Brain pericyte (primary cell): ENCODE data around the gene HMGCL.
"Not testable (repeated sequence)": the region's sequence is repeated elsewhere in the genome, so short reads cannot be mapped to it uniquely, and the experiment has no call there.

Source experiments
- DNase-seq: peaks from one replicate; pipeline ENCODE4 v3.0.0-alpha.2; 2012; ENCODE audit warnings: low read depth, low spot score

The HMGCL gene

DNA sequence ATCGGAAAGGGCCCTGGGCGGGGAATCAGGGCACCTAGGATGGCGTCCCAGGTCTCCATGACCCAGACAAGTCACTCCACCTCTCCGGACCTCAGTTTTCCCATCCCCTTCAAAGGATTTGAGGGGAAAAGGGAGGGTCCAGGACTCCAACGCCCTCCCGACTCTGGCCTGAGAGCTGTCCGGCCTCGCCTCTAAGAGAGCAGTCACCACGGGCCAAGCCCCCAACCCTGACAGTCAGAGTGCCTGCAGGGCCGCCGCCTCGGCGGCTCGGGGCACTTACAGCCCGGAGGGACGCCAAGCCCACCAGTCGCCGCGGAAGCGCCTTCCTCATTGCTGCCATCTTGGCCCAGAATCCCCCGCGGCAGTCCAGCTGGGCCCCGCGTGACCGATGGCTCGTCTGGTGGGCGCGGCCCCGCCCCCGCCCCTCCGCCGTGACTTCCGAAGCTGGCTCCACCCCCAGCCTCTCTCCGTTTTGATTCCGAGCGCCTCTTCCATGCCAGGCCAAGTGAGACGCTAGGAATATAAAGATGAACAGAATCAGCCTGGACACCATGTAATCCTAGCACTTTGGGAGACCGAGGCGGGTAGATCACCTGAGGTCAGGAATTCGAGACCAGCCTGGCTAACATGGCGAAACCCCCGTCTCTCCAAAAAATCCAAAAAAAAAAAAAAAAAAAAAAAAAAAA, at the start of gene HMGCL:
Gene HMGCL, minus strand, starts transcription at position 354 of the 686 bp plus-strand sequence. Its CDS starts 14 bp downstream, at position 340.
- peak; percentile 63 for DNase-seq

DNA sequence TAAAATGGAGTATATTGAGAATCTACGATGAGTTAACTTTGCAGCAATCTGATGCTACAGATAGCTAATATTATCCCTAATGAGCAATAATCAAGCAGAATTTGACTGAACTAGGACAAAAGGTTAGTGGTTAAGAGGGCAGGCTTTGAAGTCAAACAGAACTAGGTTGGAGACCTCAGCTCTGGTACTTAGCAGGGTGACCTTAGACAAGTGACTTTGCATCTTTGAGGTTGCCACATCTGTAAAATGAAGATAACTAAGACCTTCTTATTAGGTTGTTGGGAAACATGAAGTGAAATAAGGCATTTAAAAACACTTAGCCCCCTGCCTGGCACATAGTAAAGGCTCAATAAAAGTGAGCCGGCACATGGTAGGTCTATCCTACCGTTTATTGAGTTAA, 47.2 kb upstream of the HMGCL start:
- no peak for DNase-seq

DNA sequence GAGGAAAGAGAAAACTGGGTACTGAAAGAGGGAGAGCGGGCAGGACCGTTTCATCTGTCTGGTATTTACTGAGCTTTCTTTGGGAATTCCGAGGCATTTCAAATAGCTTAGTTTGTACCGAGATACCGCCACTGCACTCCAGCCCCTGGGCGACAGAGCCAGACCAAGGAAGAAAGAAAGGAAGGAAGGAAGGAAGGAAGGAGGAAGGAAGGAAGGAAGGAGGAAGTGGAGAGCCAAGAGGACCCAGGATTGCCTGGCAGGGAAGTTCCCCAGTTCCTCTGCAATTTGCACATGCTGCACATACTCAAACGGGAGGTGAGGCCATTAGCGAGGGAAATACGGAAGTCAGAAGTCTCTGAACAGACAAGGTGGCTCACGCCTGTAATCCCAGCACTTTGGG, 43.8 kb upstream of the HMGCL start:
- DNase-seq = no peak

DNA sequence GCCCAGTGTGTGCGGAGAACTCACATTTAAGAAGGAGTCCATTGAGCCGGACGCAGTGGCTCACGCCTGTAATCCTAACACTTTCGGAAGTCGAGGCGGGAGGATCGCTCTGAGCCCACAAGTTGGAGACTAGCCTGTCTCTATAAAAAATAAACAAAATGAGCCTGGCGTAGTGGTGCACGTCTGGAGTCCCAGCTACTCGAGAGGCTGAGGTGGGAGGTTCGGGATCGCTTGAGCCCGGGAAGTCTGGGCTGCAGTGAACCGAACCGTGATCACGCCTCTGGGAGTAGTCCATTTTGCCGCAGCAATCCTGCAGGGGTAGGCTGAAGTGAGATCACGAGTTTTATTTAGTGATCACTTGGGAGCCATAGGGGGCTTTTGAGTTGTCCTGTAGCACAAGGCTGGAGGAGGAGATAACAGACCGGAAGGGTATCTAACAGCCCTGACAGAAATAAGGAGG, 43.4 kb upstream of the HMGCL start:
- no peak for DNase-seq

DNA sequence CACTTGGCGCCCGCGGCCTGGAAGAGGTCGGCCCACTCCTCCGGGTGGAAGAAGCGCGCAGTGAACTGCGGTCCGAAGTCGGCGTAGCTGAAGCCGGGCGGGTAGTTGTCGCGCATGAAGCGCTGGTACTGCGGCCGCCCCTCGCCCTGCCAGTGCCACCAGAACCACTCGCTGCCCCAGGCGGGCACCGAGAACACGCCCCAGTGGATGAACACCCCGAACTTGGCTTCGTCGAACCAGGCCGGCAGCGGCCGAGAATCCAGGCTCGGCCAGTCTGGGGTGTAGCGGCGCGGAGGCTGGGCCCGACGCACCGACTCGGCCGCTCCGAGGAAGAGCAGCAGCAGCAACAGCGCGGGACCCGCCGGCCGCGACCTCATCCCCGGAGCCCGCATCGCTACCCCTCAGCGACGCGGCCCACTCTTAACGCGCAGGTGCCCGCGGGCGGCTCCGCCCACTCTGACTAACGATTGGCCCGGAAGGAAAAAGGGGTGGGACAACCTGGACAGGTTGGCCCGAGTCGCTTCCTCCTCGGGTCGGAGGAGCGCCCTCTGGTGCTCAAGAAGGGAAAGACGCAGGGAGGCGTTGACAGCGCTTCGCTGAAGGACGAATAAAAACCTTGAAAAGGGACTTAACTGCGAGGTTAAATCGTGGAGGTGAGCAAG, 42.8 kb upstream of the HMGCL start, which contains the start of gene FUCA1:
Gene FUCA1, minus strand, starts transcription at position 396 of the 662 bp plus-strand sequence. Its CDS starts 4 bp downstream, at position 392.
- DNase-seq = peak; percentile 67

DNA sequence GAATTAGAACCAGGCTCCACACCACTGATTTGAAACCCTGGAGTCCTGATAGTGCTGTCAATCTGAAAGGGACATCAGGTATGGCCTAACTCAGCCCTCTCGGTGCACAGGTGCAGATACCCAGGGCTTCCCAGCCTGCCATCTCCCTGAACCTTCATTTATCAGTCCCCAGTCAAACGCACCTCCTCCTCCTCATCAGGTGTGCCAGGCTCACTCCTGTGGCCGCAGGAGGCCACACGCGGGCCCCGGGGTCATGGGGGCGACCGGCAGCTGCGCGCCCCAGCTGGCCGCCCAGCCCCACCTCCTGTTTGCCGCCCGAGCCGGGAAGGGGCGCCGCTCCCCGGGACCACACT, 42.3 kb upstream of the HMGCL start:
- DNase-seq = no peak

DNA sequence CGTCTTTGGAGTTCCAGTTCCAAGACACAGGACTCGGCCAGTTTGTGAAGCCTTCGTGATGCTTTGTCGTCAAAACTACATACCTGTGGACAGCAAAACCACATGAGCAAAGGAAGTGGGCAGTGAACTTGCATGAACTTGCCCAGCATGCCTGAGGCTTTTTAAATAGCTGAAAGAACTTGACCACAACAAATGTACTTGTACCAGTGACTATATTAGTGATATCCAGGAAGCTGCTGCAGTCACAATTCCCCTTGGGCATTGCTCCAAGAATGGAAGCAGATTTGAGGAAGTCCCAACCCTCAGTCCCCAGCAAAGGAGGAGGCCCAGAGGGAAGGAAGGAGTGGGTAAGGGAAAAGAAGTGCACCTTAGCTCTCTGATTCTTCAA, 40.3 kb upstream of the HMGCL start:
- no peak for DNase-seq

DNA sequence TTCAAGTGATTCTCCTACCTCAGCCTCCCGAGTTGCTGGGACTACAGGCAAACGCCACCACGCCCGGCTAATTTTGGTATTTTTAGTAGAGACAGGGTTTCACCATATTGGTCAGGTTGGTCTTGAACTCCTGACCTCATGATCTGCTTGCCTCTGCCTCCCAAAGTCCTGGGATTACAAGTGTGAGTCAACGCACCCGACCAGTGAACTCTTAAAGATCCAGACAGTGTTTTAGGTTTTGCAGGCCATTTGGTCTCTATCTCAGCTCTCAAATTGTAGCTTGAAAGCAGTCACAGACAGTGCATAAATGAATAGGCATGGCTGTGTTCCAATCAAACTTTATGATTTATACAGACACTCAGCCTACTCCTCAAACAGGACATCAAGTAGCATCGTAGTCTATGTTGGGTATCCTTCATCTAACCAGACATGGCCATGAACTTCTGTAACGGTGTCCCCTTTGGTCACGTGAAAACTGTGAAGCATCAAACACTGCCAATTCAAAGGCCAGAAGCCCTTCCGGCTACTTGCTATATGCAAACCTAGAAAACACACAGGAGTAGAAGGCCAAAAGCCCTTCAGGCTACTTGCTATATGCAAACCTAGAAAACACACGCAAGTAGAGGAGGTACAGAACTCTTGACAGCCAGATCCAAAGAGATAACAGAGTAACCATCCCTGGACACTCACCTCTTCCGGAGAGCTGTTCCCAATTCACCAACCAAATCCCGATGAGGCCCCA, 39.7 kb upstream of the HMGCL start:
- DNase-seq = no peak

DNA sequence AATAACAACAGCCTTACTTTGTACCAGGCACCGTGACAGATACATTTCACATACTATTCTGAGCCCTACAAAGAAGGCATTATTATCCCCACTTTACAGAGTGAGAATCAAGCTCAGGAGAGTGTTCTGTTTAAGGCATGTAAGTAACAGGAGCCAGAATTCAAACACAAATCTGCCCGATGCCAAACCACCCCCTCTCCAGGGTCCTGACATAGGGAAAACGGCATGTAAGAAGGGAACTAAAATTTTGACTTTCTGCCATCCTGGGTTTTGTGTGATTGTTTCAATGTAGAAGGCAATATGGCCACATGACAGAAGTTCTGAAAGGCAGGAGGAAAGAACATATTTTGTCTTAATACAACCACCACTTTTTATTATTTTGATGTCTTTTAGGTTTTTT, 37.4 kb upstream of the HMGCL start:
- DNase-seq = no peak

DNA sequence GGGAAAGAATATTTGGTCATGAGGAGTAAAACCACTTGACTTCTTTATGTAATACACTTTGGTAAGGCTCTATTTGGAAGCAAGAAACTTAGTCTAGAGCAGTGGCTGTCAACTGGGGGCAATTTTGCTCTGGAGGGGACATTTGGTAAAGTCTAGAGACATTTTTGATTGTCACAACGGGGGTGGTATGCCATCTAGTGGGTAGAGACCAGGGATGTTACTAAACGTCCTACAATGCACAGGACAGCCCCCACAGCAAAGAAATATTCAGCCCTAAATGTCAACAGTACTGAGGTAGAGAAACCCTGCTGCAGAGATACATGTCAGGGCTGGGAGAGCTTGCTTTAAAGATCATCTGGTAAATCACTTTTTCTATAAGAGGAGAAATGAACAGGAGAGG, 29.3 kb upstream of the HMGCL start:
- no peak for DNase-seq

DNA sequence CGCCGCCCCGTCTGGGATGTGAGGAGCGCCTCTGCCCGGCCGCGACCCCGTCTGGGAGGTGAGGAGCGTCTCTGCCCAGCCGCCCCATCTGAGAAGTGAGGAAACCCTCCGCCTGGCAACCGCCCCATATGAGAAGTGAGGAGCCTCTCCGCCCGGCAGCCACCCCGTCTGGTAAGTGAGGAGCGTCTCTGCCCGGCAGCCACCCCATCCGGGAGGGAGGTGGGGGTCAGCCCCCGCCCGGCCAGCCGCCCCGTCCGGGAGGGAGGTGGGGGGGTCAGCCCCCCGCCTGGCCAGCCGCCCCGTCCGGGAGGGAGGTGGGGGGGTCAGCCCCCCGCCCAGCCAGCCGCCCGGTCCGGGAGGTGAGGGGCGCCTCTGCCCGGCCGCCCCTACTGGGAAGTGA, 27.9 kb upstream of the HMGCL start:
- not testable (repeated sequence) for DNase-seq

DNA sequence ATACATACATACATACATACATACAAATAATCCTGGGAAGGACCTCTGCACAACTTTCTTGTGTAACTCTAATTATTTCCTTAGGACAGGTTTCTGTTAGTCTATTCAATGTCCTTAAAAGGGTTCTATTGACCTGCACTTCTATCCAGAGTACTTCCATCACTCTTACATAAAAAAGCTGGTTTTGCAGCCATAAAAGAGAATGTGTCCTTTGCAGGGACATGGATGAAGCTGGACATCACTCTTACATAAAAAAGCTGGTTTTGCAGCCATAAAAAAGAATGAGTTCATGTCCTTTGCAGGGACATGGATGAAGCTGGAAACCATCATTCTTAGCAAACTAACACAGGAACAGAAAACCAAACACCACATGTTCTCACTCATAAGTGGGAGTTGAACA, 26.2 kb upstream of the HMGCL start:
- not testable (repeated sequence) for DNase-seq

DNA sequence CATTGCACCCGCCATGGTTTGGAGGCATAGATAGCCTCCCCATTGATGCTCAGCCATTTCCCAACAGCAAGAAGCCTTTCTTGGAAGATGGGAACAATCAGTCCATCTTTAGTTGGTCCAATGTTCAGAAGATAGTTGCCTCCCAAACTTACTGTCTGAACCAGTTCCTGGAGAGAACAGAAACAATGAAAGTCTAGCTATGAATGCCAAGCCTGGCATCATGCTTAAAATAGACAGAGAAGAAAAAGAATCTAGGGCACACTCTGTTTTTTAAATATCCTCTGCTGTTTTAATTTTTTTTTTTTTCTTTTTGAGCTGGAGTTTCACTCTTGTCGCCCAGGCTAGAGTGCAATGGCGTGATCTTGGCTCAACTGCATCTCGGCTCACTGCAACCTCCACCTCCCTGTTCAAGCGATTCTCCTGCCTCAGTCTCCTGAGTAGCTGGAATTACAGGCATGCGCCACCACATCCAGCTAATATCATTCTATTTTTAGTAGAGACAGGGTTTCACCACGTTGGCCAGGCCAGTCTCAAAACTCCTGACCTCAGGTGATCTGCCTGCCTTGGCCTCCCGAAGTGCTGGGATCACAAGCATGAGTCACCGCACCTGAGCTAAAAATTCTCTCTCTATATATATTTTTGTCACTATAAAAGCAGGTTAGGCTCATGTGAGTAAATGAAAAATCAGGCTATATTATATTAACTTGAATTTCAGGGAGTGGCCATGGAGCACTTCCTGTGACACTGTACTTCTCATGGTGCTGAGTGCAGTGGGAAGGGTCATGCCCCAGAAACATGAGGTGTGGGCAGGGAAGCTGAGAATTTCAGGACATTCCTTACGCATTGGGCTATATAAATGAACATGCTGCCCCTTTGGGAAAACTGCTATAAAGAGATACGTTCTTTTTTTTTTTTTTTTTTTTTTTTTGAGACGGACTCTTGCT, 23.7 kb upstream of the HMGCL start:
- no peak for DNase-seq

DNA sequence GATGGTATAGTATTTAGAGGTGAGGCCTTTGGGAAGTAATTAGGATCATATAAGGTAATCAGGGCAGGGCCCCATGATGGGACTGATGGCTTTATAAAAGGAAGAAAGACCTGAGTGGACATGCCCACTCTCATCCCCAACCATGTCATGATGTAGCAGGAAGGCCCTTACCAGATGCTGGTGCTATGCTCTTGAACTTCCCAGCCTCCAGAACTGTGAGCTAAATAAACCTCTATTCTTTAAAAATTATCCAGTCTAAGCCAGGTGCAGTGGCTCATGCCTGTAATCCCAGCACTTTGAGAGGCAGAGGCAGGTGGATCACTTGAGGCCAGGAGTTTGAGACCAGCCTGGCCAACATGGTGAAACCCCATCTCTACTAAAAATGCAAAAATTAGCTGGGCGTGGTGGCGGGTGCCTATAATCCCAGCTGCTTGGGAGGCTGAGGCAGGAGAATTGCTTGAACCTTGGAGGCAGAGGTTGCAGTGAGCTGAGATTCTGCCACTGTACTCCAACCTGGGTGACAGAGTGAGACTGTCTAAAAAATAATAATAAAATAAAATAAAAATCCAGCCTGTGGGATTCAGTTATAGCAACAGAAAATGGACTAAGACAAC, 22.4 kb upstream of the HMGCL start:
- DNase-seq = not testable (repeated sequence)

DNA sequence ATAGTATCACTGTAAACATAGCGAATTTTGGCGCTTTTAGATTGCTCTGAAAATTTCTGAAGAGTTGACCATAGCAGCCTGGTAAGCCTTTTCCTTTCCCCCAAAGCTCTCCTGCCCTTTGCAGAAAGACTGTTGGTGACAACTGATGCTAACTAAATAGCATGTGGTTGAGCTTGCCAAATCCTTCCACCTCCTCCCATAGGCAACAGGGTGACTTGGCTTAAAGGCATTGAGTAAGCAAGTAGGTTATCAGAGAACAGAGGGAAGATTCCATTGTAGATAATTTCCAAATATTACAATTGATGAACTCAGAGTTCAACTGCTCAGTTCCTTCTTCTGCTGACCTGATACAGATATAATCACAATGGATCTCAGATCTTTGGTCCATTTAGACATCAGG, 19.9 kb upstream of the HMGCL start:
- DNase-seq = no peak

DNA sequence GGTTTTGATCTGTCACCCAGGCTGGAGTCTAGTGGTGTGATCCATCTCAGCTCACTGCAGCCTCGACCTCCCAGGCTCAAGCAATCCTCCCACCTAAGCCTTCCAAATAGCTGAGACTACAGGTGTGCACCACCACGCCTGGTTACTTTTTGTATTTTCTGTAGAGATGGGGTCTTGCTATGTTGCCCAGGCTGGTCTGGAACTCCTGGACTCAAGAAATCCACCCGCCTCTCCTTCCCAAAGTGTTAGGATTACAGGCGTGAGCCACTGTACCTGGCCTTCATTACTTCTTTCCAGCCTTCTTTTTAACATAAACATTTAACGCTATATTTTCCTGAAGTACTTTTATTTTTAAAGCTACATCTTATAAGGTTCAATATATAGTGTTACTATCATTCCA, 18.4 kb upstream of the HMGCL start:
- no peak for DNase-seq

DNA sequence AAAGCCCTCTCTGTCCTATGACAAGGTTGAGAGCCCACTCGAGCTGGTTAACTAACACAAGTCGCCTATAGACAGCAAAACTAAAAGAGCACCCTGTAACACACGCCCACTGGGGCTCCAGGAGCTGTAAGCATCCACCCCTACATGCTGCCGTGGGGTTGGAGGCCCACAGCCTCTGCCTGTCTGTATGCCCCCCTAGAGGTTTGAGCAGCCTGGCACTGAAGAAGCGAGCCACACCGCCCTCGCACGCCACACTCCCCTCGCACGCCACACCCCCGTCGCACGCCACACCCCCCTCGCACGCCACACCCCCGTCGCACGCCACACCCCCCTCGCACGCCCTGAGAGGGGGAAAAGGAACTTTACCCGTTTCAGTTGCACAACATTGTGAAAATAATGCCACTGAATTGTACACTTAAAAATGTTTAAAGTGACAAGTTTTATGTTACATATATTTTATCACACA, 13.2 kb upstream of the HMGCL start:
- no peak for DNase-seq

DNA sequence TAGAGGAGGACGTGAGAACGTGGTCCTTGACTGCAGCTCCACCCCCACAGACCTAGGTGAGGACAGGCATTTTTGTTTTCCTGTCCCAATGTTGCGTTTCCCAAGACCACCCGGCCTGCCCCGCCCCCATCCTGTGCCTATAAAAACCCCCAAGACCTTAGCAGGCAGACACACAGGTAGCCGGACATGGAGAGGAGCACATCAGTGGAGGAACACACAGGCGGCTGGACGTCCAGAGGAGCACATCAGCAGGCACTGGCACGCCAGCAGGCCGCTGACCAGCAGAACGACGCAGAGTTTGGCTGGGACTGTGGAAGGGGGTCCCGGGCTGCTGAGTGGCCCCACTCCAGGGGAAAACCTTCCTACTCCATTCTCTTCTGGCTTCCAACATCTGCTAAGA, 12.7 kb upstream of the HMGCL start:
- DNase-seq = no peak

DNA sequence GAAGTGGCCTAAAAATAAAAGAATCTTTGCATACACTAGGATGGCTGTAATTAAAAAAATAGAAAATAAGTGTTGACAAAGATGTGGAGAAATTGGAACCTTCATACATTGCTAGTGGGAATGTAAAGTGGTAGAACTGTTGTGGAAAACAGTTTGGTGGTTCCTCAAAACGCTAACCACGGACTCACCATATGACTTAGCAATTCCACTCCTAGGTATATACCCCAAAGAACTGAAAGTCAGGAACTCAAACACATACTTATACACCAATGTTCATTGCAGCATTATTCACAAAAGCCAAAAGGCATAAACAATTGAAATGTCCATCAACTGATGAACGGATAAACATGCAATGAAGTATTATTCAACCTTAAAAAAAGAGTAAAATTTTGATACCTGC, 10.8 kb upstream of the HMGCL start:
- no peak for DNase-seq

DNA sequence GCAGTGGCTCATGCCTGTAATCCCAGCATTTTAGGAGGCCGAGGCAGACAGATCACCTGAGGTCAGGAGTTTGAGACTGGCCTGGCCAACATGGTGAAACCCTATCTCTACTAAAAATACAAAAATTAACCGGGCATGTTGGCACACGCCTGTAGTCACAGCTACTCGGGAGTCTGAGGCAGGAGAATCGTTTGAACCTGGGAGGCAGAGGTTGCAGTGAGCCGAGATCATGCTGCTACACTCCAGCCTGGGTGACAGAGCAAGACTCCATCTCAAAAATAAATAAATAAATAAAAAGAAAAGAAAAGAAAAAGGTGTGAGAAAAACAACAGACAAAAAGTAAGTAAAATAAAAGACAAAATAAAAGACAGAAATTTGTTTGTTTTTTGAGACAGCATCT, 8.9 kb upstream of the HMGCL start:
- DNase-seq = not testable (repeated sequence)

DNA sequence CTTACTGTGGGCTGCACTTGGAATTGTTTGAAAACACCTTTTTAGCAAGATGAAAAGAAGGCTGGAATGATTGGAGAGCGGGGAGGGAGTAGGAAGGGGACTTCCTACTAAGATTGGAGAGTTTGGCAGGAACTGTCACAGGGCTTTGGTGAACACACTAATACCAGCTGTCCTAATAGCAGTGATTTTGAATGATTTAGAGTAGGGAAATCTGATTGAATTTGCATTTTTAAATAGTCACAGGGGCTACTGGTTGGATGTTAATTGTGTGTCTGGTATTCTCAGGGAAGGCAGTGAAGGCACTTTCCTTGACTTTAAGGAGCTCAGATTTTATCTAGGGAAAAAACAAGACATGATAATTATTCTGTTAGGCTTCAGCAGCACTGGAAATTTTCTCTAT, 2.5 kb upstream of the HMGCL start:
- DNase-seq = no peak
